ENCODE data around the gene TBL1XR1. TPM values are rescaled to one million over a fixed set of nuclear protein-coding genes. Genes with fewer than 3 reads are reported as not detected.
A peak's percentile ranks its signal among the peaks of the same experiment; 100 is the strongest.

The TBL1XR1 gene
- total RNA-seq, 1 experiment from 2014 or later = 186 TPM

DNA sequence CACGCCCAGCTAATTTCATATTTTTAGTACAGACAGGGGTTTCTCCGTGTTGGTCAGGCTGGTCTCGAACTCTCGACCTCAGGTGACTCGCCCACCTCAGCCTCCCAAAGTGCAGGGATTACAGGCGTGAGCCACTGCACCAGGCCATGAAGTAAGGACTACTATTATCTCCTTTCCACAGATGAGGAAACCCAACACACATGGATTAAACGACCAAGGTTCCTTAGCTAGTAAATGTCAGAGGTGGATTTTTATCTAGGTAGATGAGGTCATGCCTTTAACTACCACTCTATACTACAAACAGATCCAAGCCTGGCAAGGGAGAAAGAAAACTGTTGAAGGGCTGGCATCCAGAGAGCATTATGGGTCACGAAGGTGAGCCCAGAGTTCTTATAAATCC lies 15.5 kb upstream of the TBL1XR1 start:
- DNase-seq (ENCODE audit: low spot score) = no peak
- TF ChIP-seq, protein P1, sequence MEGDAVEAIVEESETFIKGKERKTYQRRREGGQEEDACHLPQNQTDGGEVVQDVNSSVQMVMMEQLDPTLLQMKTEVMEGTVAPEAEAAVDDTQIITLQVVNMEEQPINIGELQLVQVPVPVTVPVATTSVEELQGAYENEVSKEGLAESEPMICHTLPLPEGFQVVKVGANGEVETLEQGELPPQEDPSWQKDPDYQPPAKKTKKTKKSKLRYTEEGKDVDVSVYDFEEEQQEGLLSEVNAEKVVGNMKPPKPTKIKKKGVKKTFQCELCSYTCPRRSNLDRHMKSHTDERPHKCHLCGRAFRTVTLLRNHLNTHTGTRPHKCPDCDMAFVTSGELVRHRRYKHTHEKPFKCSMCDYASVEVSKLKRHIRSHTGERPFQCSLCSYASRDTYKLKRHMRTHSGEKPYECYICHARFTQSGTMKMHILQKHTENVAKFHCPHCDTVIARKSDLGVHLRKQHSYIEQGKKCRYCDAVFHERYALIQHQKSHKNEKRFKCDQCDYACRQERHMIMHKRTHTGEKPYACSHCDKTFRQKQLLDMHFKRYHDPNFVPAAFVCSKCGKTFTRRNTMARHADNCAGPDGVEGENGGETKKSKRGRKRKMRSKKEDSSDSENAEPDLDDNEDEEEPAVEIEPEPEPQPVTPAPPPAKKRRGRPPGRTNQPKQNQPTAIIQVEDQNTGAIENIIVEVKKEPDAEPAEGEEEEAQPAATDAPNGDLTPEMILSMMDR (conservative IDR thresholded peaks at IDR 0.05; ENCODE audit: low read depth, low read length) = no peak
- no peak for TF ChIP-seq EZH2 (IDR thresholded peaks at IDR 0.05; ENCODE audit: borderline replicate concordance, low read depth, low read length, poor library complexity, severe bottlenecking)
- Histone ChIP-seq H3K9me3 (ENCODE audit: low read depth, low read length, poor library complexity, severe bottlenecking) (no peaks in the 10 kb centered on the region), H3K36me3 (ENCODE audit: insufficient read depth, low read length, poor library complexity, severe bottlenecking) (no peaks in the 10 kb centered on the region), H3K4me1 (ENCODE audit: insufficient read depth, low read length, poor library complexity, severe bottlenecking) (peaks cover 25% of the 10 kb centered on the region), H3K27ac (ENCODE audit: low read depth, low read length, poor library complexity, severe bottlenecking) (peak overlapping the region; percentile 68), H3K4me3 (ENCODE audit: low read depth, low read length, poor library complexity, severe bottlenecking) (no peak overlapping the region), H3K27me3 (replicated peaks; ENCODE audit: insufficient read depth, low read depth, low read length, poor library complexity) (no peaks in the 10 kb centered on the region)
- ChIA-PET POLR2A (ENCODE audit: low non-redundant PET) (no interaction called here), CTCF (no interaction called here)
- intact Hi-C loops (cut with micrococcal nuclease; ENCODE audit: unreplicated experiment) = no loop called here
- BruUV-seq (replicated peaks) = no TSS peak

DNA sequence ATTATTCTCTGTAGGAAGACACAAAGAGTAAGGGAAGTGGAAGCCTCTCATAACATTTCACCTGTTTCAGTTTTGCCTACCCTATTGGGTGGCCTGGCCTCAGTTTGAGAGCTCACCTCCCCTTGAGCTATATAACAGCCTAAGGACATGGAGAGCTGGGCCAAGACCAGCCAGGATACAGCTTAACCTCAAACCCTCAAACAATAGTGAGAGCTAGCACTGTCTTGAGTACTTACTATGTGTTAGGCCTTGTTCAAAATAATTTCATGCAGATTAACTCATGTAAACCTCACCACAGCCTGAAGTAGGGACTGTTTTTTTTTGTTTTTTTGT lies 15.0 kb upstream of the TBL1XR1 start:
- H3K4me3 ChIP-seq (ENCODE audit: low read depth, low read length, poor library complexity, severe bottlenecking) = no peak overlapping the region
- H3K9me3 ChIP-seq (ENCODE audit: low read depth, low read length, poor library complexity, severe bottlenecking) = no peaks in the 10 kb centered on the region
- H3K27ac ChIP-seq (ENCODE audit: low read depth, low read length, poor library complexity, severe bottlenecking) = peak overlapping the region; percentile 68
- ChIA-PET POLR2A (ENCODE audit: low non-redundant PET) (no interaction called here), CTCF (no interaction called here)
- TF ChIP-seq EZH2 (IDR thresholded peaks at IDR 0.05; ENCODE audit: borderline replicate concordance, low read depth, low read length, poor library complexity, severe bottlenecking) = no peak
- TF ChIP-seq, protein P1 (conservative IDR thresholded peaks at IDR 0.05; ENCODE audit: low read depth, low read length) = no peak
- no TSS peak for BruUV-seq (replicated peaks)
- intact Hi-C loops (cut with micrococcal nuclease; ENCODE audit: unreplicated experiment) = no loop called here
- peaks cover 25% of the 10 kb centered on the region for H3K4me1 ChIP-seq (ENCODE audit: insufficient read depth, low read length, poor library complexity, severe bottlenecking)
- no peaks in the 10 kb centered on the region for H3K27me3 ChIP-seq (replicated peaks; ENCODE audit: insufficient read depth, low read depth, low read length, poor library complexity)
- DNase-seq (ENCODE audit: low spot score) = no peak
- no peaks in the 10 kb centered on the region for H3K36me3 ChIP-seq (ENCODE audit: insufficient read depth, low read length, poor library complexity, severe bottlenecking)

DNA sequence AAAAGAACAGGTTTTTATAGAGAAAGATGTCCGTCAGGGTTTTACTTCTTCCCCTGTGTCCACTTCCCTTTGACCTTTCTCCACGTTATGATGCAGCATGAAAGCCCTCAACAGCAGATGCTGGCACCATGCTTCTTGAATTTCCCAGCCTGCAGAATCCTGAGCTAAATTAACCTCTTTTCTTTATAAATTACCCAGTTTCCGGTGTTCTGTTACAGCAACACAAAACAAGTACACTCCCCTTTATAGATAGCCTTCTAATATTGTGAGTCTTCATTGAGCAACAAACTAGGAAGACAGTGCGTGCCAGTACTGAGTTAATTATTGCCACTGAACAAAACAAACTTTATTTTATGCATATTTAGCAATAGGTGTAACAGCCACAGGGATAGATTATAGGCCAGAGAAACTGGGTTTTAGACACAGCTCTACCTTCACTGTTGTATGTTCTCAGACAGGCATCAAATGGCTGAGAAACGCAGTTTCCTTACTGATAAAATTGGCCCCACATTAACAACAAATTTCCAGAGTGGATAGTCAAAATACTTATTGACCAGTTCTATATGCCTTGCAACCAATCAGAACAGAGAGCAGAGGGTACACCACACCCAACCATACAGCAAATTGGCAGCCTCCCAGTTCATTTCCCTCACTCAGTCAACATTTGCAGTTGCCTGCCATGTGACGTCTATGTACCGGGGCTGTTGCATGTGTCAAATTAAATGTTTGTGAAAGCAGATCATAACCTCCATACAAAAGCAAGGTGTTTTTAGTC lies 14.4 kb upstream of the TBL1XR1 start:
- no TSS peak for BruUV-seq (replicated peaks)
- CTCF ChIA-PET = interaction anchor here (0.5 kb wide), 1 partner anchor 141 kb away, joined by 3 read pairs; no protein-coding TSS in a partner anchor

More for the DNA sequence above, 14.4 kb upstream of the TBL1XR1 start:
- no peaks in the 10 kb centered on the region for H3K27me3 ChIP-seq (replicated peaks; ENCODE audit: insufficient read depth, low read depth, low read length, poor library complexity)
- intact Hi-C loops (cut with micrococcal nuclease; ENCODE audit: unreplicated experiment) = no loop called here
- TF ChIP-seq, protein P1 (conservative IDR thresholded peaks at IDR 0.05; ENCODE audit: low read depth, low read length) = no peak
- no peak for TF ChIP-seq EZH2 (IDR thresholded peaks at IDR 0.05; ENCODE audit: borderline replicate concordance, low read depth, low read length, poor library complexity, severe bottlenecking)
- H3K36me3 ChIP-seq (ENCODE audit: insufficient read depth, low read length, poor library complexity, severe bottlenecking) = no peaks in the 10 kb centered on the region
- H3K9me3 ChIP-seq (ENCODE audit: low read depth, low read length, poor library complexity, severe bottlenecking) = no peaks in the 10 kb centered on the region
- peaks cover 25% of the 10 kb centered on the region for H3K4me1 ChIP-seq (ENCODE audit: insufficient read depth, low read length, poor library complexity, severe bottlenecking)
- peak overlapping the region; percentile 68 for H3K27ac ChIP-seq (ENCODE audit: low read depth, low read length, poor library complexity, severe bottlenecking)
- POLR2A ChIA-PET (ENCODE audit: low non-redundant PET) = no interaction called here
- H3K4me3 ChIP-seq (ENCODE audit: low read depth, low read length, poor library complexity, severe bottlenecking) = no peak overlapping the region
- DNase-seq (ENCODE audit: low spot score) = peak; percentile 88
